ENCODE measurements around the gene CR1.
"Not testable (repeated sequence)": the region's sequence is repeated elsewhere in the genome, so short reads cannot be mapped to it uniquely, and the experiment has no call there.

CR1 gene

DNA sequence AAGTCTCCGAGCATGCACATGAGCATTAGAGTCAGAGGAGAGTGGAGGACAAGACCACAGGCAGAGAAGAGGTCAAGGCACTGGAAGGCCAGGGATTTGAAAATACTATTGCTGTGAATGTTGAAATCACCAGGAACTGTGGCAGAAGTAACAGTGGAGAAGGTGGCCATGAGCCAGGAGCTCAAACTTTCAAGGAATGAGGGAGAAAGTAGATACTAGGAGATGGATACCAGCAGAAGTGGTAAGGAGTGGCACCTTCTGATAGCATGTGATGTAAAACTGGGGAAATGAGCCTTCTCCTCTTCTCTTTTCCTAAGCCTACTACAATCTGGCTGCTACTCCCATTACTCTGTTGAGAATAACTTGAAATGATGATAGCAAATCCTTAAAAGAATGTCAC lies 1.8 kb upstream of the CR1 start:
- Histone ChIP-seq H3K4me3 (ENCODE audit: low read length in 2 of 2) (no peak overlapping the region), H2AK5ac (ENCODE audit: low read depth, low read length) (no peak overlapping the region), H2BK12ac (ENCODE audit: low read length) (no peak overlapping the region), H4K91ac (ENCODE audit: low read depth, low read length, poor library complexity) (no peak overlapping the region), H3K23ac (ENCODE audit: low read depth, low read length, poor library complexity) (no peak overlapping the region), H3K14ac (ENCODE audit: low read length) (no peak overlapping the region), H3K36me3 (replicated peaks in 1 of 2; ENCODE audit: control insufficient read depth in 2 of 2, insufficient read depth in 2 of 2, low read length in 2 of 2) (no peaks in the 10 kb centered on the region), H3K4ac (ENCODE audit: low read length) (no peak overlapping the region), H3K9me3 (replicated peaks in 1 of 2; ENCODE audit: control insufficient read depth in 2 of 2, insufficient read depth in 1 of 2, low read depth in 1 of 2, low read length in 2 of 2) (no peaks in the 10 kb centered on the region), H3K27me3 (ENCODE audit: control insufficient read depth in 3 of 3, insufficient read depth in 3 of 3, low read depth in 1 of 3, low read length in 3 of 3) (peaks cover 2 to 35% (median 17%) of the 10 kb centered on the region in 3 experiments), H2BK15ac (ENCODE audit: low read length) (no peak overlapping the region), H3K9ac (ENCODE audit: low read depth, low read length, poor library complexity) (no peak overlapping the region), H2BK120ac (ENCODE audit: low read depth, low read length) (no peak overlapping the region), H2BK5ac (ENCODE audit: low read length) (no peak overlapping the region), H3K27ac (replicated peaks; ENCODE audit: low read length) (no peak overlapping the region), H3K4me1 (ENCODE audit: control insufficient read depth in 2 of 2, insufficient read depth in 1 of 2, low read depth in 1 of 2, low read length in 2 of 2) (peaks cover 0 to 2% of the 10 kb centered on the region in 2 donors), H3K4me2 (ENCODE audit: insufficient read depth, low read length, poor library complexity, severe bottlenecking) (no peak overlapping the region), H3K18ac (ENCODE audit: low read length) (no peak overlapping the region), H2AFZ (ENCODE audit: low read length) (no peak overlapping the region), H3K79me1 (ENCODE audit: low read depth, low read length) (no peaks in the 10 kb centered on the region), H4K8ac (ENCODE audit: low read depth, low read length) (no peak overlapping the region)
- DNase-seq (ENCODE audit: low spot score), result no peak
- no CpG with 5 or more reads among the region's 1 CpG for WGBS, 2 donors (ENCODE audit: extremely low coverage in 2 of 2, insufficient read length in 2 of 2, insufficient replicate concordance in 1 of 2)

DNA sequence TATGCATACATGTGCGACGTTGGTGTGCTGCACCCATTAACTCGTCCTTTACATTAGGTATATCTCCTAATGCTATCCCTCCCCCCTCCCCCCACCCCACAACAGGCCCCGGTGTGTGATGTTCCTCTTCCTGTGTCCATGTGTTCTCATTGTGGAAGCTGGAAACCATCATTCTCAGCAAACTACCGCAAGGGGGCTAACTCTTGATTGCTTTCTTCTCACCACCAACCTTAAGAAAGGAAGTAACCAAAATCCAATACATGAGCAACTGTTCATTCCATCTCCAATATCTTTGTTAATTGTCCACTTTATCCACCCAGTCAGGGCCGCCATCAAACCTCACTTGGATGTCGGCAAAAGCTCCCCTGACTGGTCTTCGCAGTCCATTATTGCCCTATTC lies 676 bp upstream of the CR1 start:
- WGBS, 2 donors (ENCODE audit: extremely low coverage in 2 of 2, insufficient read length in 2 of 2, insufficient replicate concordance in 1 of 2), result no CpG with 5 or more reads among the region's 8 CpGs
- H4K8ac ChIP-seq (ENCODE audit: low read depth, low read length); H3K4me2 ChIP-seq (ENCODE audit: insufficient read depth, low read length, poor library complexity, severe bottlenecking); DNase-seq (ENCODE audit: low spot score); H3K4me3 ChIP-seq (ENCODE audit: low read length in 2 of 2); H2BK12ac ChIP-seq (ENCODE audit: low read length); H2BK5ac ChIP-seq (ENCODE audit: low read length); H3K14ac ChIP-seq (ENCODE audit: low read length); H2AFZ ChIP-seq (ENCODE audit: low read length); H2BK15ac ChIP-seq (ENCODE audit: low read length); H3K9ac ChIP-seq (ENCODE audit: low read depth, low read length, poor library complexity); H3K4ac ChIP-seq (ENCODE audit: low read length); H4K91ac ChIP-seq (ENCODE audit: low read depth, low read length, poor library complexity); H2AK5ac ChIP-seq (ENCODE audit: low read depth, low read length); H3K4me1 ChIP-seq (ENCODE audit: control insufficient read depth in 2 of 2, insufficient read depth in 1 of 2, low read depth in 1 of 2, low read length in 2 of 2); H3K18ac ChIP-seq (ENCODE audit: low read length); H2BK120ac ChIP-seq (ENCODE audit: low read depth, low read length); H3K27ac ChIP-seq (replicated peaks; ENCODE audit: low read length); H3K9me3 ChIP-seq (replicated peaks in 1 of 2; ENCODE audit: control insufficient read depth in 2 of 2, insufficient read depth in 1 of 2, low read depth in 1 of 2, low read length in 2 of 2); H3K36me3 ChIP-seq (replicated peaks in 1 of 2; ENCODE audit: control insufficient read depth in 2 of 2, insufficient read depth in 2 of 2, low read length in 2 of 2); H3K79me1 ChIP-seq (ENCODE audit: low read depth, low read length); H3K23ac ChIP-seq (ENCODE audit: low read depth, low read length, poor library complexity): not testable (repeated sequence)
- H3K27me3 ChIP-seq (ENCODE audit: control insufficient read depth in 3 of 3, insufficient read depth in 3 of 3, low read depth in 1 of 3, low read length in 3 of 3), result peaks cover 2 to 35% (median 17%) of the 10 kb centered on the region in 3 experiments

DNA sequence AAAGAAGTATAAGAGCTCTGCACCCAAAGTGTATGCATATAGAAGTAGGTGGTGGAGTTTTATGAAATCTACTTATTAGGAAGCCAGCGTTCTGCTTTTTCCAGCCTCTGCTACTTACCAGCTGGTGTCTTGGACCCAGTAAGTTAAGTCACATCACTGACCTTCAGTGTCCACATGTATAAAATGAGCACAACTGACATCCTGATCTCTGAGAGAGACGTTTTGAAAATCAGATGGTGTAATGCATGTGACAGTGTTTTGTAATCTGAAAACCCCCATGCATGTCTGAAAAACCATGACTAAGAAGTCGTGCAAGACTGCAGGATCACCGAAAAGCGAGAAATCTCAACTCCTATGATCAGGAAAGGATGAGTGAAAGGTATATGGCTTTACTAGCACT lies 2.0 kb downstream of the CR1 start:
- Histone ChIP-seq H3K4me3 (ENCODE audit: low read length in 2 of 2) (no peak overlapping the region), H4K91ac (ENCODE audit: low read depth, low read length, poor library complexity) (no peak overlapping the region), H3K9me3 (replicated peaks in 1 of 2; ENCODE audit: control insufficient read depth in 2 of 2, insufficient read depth in 1 of 2, low read depth in 1 of 2, low read length in 2 of 2) (no peaks in the 10 kb centered on the region), H3K23ac (ENCODE audit: low read depth, low read length, poor library complexity) (no peak overlapping the region), H3K4me1 (ENCODE audit: control insufficient read depth in 2 of 2, insufficient read depth in 1 of 2, low read depth in 1 of 2, low read length in 2 of 2) (peaks cover 0 to 2% of the 10 kb centered on the region in 2 donors), H3K27ac (replicated peaks; ENCODE audit: low read length) (no peak overlapping the region), H3K18ac (ENCODE audit: low read length) (no peak overlapping the region), H3K36me3 (replicated peaks in 1 of 2; ENCODE audit: control insufficient read depth in 2 of 2, insufficient read depth in 2 of 2, low read length in 2 of 2) (no peaks in the 10 kb centered on the region), H3K9ac (ENCODE audit: low read depth, low read length, poor library complexity) (no peak overlapping the region), H2BK15ac (ENCODE audit: low read length) (no peak overlapping the region), H3K14ac (ENCODE audit: low read length) (no peak overlapping the region), H3K4me2 (ENCODE audit: insufficient read depth, low read length, poor library complexity, severe bottlenecking) (no peak overlapping the region), H2BK12ac (ENCODE audit: low read length) (no peak overlapping the region), H4K8ac (ENCODE audit: low read depth, low read length) (no peak overlapping the region), H2AK5ac (ENCODE audit: low read depth, low read length) (no peak overlapping the region), H3K4ac (ENCODE audit: low read length) (no peak overlapping the region), H3K79me1 (ENCODE audit: low read depth, low read length) (no peaks in the 10 kb centered on the region), H2BK120ac (ENCODE audit: low read depth, low read length) (no peak overlapping the region), H2AFZ (ENCODE audit: low read length) (no peak overlapping the region), H3K27me3 (ENCODE audit: control insufficient read depth in 3 of 3, insufficient read depth in 3 of 3, low read depth in 1 of 3, low read length in 3 of 3) (peaks cover 2 to 47% (median 17%) of the 10 kb centered on the region in 3 experiments), H2BK5ac (ENCODE audit: low read length) (no peak overlapping the region)
- no peak for DNase-seq (ENCODE audit: low spot score)
- no CpG with 5 or more reads among the region's 5 CpGs for WGBS, 2 donors (ENCODE audit: extremely low coverage in 2 of 2, insufficient read length in 2 of 2, insufficient replicate concordance in 1 of 2)

DNA sequence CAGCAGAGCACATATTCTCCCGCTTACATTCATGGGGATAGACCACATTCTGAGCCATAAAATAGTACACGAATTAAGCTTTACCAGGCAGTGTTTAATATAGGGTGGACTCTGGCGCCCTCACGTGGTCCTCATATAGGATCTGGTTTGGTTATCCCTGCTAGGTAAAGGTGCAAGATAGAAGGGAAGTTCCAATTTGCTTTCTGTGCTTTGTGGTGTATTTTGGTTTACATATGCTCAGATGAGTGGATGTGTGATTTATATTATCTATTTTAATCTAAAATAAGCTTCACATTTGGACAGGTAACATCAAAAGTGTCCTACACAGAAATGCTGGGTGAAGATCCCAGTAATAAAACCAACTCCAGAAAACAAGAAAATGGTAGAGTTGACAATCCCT lies 3.6 kb downstream of the CR1 start:
- peak; percentile 58 for DNase-seq (ENCODE audit: low spot score)
- H2BK120ac ChIP-seq (ENCODE audit: low read depth, low read length), result no peak overlapping the region
- H3K27ac ChIP-seq (replicated peaks; ENCODE audit: low read length), result no peak overlapping the region
- H2AFZ ChIP-seq (ENCODE audit: low read length), result no peak overlapping the region
- no peaks in the 10 kb centered on the region for H3K36me3 ChIP-seq (replicated peaks in 1 of 2; ENCODE audit: control insufficient read depth in 2 of 2, insufficient read depth in 2 of 2, low read length in 2 of 2)
- no peak overlapping the region for H2AK5ac ChIP-seq (ENCODE audit: low read depth, low read length)
- no peak overlapping the region for H4K91ac ChIP-seq (ENCODE audit: low read depth, low read length, poor library complexity)
- H3K4me1 ChIP-seq (ENCODE audit: control insufficient read depth in 2 of 2, insufficient read depth in 1 of 2, low read depth in 1 of 2, low read length in 2 of 2), result peaks cover 0 to 2% of the 10 kb centered on the region in 2 donors
- no peaks in the 10 kb centered on the region for H3K79me1 ChIP-seq (ENCODE audit: low read depth, low read length)
- peaks cover 2 to 46% (median 17%) of the 10 kb centered on the region in 3 experiments for H3K27me3 ChIP-seq (ENCODE audit: control insufficient read depth in 3 of 3, insufficient read depth in 3 of 3, low read depth in 1 of 3, low read length in 3 of 3)
- H3K14ac ChIP-seq (ENCODE audit: low read length), result no peak overlapping the region
- no peaks in the 10 kb centered on the region for H3K9me3 ChIP-seq (replicated peaks in 1 of 2; ENCODE audit: control insufficient read depth in 2 of 2, insufficient read depth in 1 of 2, low read depth in 1 of 2, low read length in 2 of 2)
- no peak overlapping the region for H3K4me3 ChIP-seq (ENCODE audit: low read length in 2 of 2)
- H2BK12ac ChIP-seq (ENCODE audit: low read length), result no peak overlapping the region
- no peak overlapping the region for H4K8ac ChIP-seq (ENCODE audit: low read depth, low read length)
- WGBS, 2 donors (ENCODE audit: extremely low coverage in 2 of 2, insufficient read length in 2 of 2, insufficient replicate concordance in 1 of 2), result no CpG with 5 or more reads among the region's 4 CpGs
- no peak overlapping the region for H3K23ac ChIP-seq (ENCODE audit: low read depth, low read length, poor library complexity)
- no peak overlapping the region for H2BK5ac ChIP-seq (ENCODE audit: low read length)
- no peak overlapping the region for H2BK15ac ChIP-seq (ENCODE audit: low read length)
- no peak overlapping the region for H3K9ac ChIP-seq (ENCODE audit: low read depth, low read length, poor library complexity)
- no peak overlapping the region for H3K18ac ChIP-seq (ENCODE audit: low read length)
- H3K4ac ChIP-seq (ENCODE audit: low read length), result no peak overlapping the region
- H3K4me2 ChIP-seq (ENCODE audit: insufficient read depth, low read length, poor library complexity, severe bottlenecking), result no peak overlapping the region
